Lung (tissue), 12 donors: Measurements from ENCODE around the gene HSD17B7. TPM values are rescaled to one million over a fixed set of nuclear protein-coding genes. Genes with fewer than 3 reads are reported as not detected.

Source experiments
- ATAC-seq: fragments of 200-7000 bp; cut with Tn5 transposase; one replicate; pipeline ENCODE4 v1.9.1; 2020; ENCODE audit warnings: moderate number of reproducible peaks; ENCODE audit not compliant: insufficient read depth, low FRiP score
- DNase-seq, 3 donors: peaks; one replicate each; pipeline ENCODE4 v3.0.0-alpha.2; 2013 to 2017
- H3K27ac ChIP-seq, 2 donors: one replicate each; pipeline ENCODE4 v1.5.1; 2013; ENCODE audit warnings: mild to moderate bottlenecking in 2 of 2, moderate library complexity in 2 of 2, control low read depth in 1 of 2, inconsistent platforms in 1 of 2, low read depth in 1 of 2, low read length in 1 of 2
- H3K27me3 ChIP-seq, 3 donors: one replicate each; pipeline ENCODE4 v1.5.1; 2013; ENCODE audit warnings: low read length in 2 of 3; ENCODE audit not compliant: control insufficient read depth in 3 of 3, insufficient read depth in 3 of 3
- H3K36me3 ChIP-seq, 4 donors: one replicate each; pipeline ENCODE4 v1.5.1; 2013; ENCODE audit warnings: low read length in 4 of 4, mild to moderate bottlenecking in 1 of 4, moderate library complexity in 1 of 4; ENCODE audit not compliant: control insufficient read depth in 4 of 4, insufficient read depth in 4 of 4
- H3K4me1 ChIP-seq, 5 donors: one replicate each; pipeline ENCODE4 v1.5.1; 2013; ENCODE audit warnings: low read length in 5 of 5, mild to moderate bottlenecking in 2 of 5, moderate library complexity in 1 of 5; ENCODE audit not compliant: control insufficient read depth in 5 of 5, insufficient read depth in 5 of 5
- H3K4me3 ChIP-seq: one replicate; pipeline ENCODE4 v1.5.1; 2013; ENCODE audit warnings: mild to moderate bottlenecking, control low read depth, moderate library complexity
- H3K9ac ChIP-seq, 2 donors: one replicate each; pipeline ENCODE4 v1.5.1; 2013; ENCODE audit warnings: low read length in 2 of 2, control low read depth in 1 of 2; ENCODE audit not compliant: insufficient read depth in 1 of 2
- H3K9me3 ChIP-seq, 4 donors: one replicate each; pipeline ENCODE4 v1.5.1; 2013; ENCODE audit warnings: low read length in 3 of 4, mild to moderate bottlenecking in 1 of 4, moderate library complexity in 1 of 4; ENCODE audit not compliant: control insufficient read depth in 4 of 4, insufficient read depth in 3 of 4
- CTCF ChIP-seq: IDR thresholded peaks from 2 replicates; pipeline ENCODE4 v1.5.1; 2012; ENCODE audit warnings: mild to moderate bottlenecking; ENCODE audit errors: control extremely low read depth, extremely low read depth
- WGBS, 2 donors: extraction: QIAGEN DNeasy Blood & Tissue Kit; methylation state at CpG; one replicate each; pipeline ENCODE4 v1.1.7; 2013; 5-methylcytosine and 5-hydroxymethylcytosine counted together
- polyA plus RNA-seq, 2 donors: library from polyadenylated mRNA; stranded (reverse); fragments of 200-250 nt; gene quantifications; one replicate each; pipeline ENCODE4 v1.2.1, GENCODE V29; 2013
- total RNA-seq, 2 donors: library from RNA; depleted of rRNA in 1 of 2; stranded (reverse); fragments of >200 nt in 1 of 2; gene quantifications; one replicate each; pipeline ENCODE4 v1.2.1, GENCODE V29; 2014 to 2021
- donor health status: control.
- donor health status: control.
- donor health status: Bipolar disorder and iron deficiency.
- donor health status: healthy.
- donor health status: DM: yes; HTN: yes; CAD: no.

Gene HSD17B7
- total and polyA plus RNA-seq, 4 donors, result 23.4 to 53.7 (median 37.1) TPM

- Histone ChIP-seq H3K4me1 (no peaks in the 10 kb centered on the region), H3K36me3 (peaks cover 3 to 28% (median 13%) of the 10 kb centered on the region in 4 donors), H3K27ac (no peak overlapping the region), H3K4me3 (no peak overlapping the region), H3K9ac (no peak overlapping the region), H3K27me3 (no peaks in the 10 kb centered on the region), H3K9me3 (peaks cover 0 to 3% (median 0%) of the 10 kb centered on the region in 4 donors)
- 90 to 92% methylated on average over 5 of the region's 5 CpGs for WGBS, 2 donors
- TF ChIP-seq CTCF, result no peak
- no peak for ATAC-seq
- DNase-seq, result no peak
Measured at GRCh38 chr1:162756523-162756922, 34.0 kb upstream of the HSD17B7 start.

GRCh38 chr1:162757476-162757875 lies 33.0 kb upstream of the HSD17B7 start:
- no peak overlapping the region for H3K4me3 ChIP-seq
- no peak overlapping the region for H3K9ac ChIP-seq
- H3K36me3 ChIP-seq, result peaks cover 3 to 28% (median 13%) of the 10 kb centered on the region in 4 donors
- ATAC-seq (no peak), DNase-seq (no peak)
- no peak overlapping the region for H3K27ac ChIP-seq
- H3K4me1 ChIP-seq, result no peaks in the 10 kb centered on the region
- TF ChIP-seq CTCF, result no peak
- H3K27me3 ChIP-seq, result no peaks in the 10 kb centered on the region
- WGBS, 2 donors, result 57 to 76% methylated on average over 1 of the region's 1 CpG
- peaks cover 0 to 3% (median 0%) of the 10 kb centered on the region in 4 donors for H3K9me3 ChIP-seq

GRCh38 chr1:162765788-162766187 lies 24.7 kb upstream of the HSD17B7 start:
- ATAC-seq (no peak), DNase-seq (no peak)
- H3K27me3 ChIP-seq, result no peaks in the 10 kb centered on the region
- no peaks in the 10 kb centered on the region for H3K4me1 ChIP-seq
- no peak overlapping the region for H3K27ac ChIP-seq
- no peak for TF ChIP-seq CTCF
- H3K9ac ChIP-seq, result no peak overlapping the region
- no peaks in the 10 kb centered on the region for H3K9me3 ChIP-seq
- H3K4me3 ChIP-seq, result no peak overlapping the region
- peaks cover 4 to 13% (median 7%) of the 10 kb centered on the region in 4 donors for H3K36me3 ChIP-seq
- WGBS, 2 donors, result 92 to 94% methylated on average over 1 of the region's 1 CpG

- 94 to 96% methylated on average over 4 of the region's 4 CpGs for WGBS, 2 donors
- no peaks in the 10 kb centered on the region for H3K27me3 ChIP-seq
- no peak overlapping the region for H3K27ac ChIP-seq
- H3K4me3 ChIP-seq, result no peak overlapping the region
- no peaks in the 10 kb centered on the region for H3K4me1 ChIP-seq
- peaks cover 0 to 2% (median 0%) of the 10 kb centered on the region in 4 donors for H3K9me3 ChIP-seq
- ATAC-seq (no peak), DNase-seq (no peak)
- peaks cover 2 to 23% (median 6%) of the 10 kb centered on the region in 4 donors for H3K36me3 ChIP-seq
- H3K9ac ChIP-seq, result no peak overlapping the region
- no peak for TF ChIP-seq CTCF
Measured at GRCh38 chr1:162772571-162773154, 17.8 kb upstream of the HSD17B7 start.
